GM12878 (cell line): ENCODE measurements around the gene CCDC88C.
"Not testable (repeated sequence)": the region's sequence is repeated elsewhere in the genome, so short reads cannot be mapped to it uniquely, and the experiment has no call there.

Source experiments
- BHLHE40 ChIP-seq, 2 experiments: fragments of 450-650 bp in 1 of 2; IDR thresholded peaks; 2 replicates each; pipeline ENCODE4 v1.6.1; 2011 to 2017; ENCODE audit warnings: low read depth in 2 of 2, borderline replicate concordance in 1 of 2, improper control_type of control experiment in 1 of 2, low read length in 1 of 2, mild to moderate bottlenecking in 1 of 2
- CEBPB ChIP-seq, 2 experiments: fragments of 150-350 bp in 1 of 2; IDR thresholded peaks; 2 replicates each; pipeline ENCODE4 v1.6.1; 2012 to 2014; ENCODE audit warnings: low read depth in 2 of 2, low read length in 2 of 2, borderline replicate concordance in 1 of 2, inconsistent platforms in 1 of 2
- NFYA ChIP-seq: IDR thresholded peaks from 2 replicates; pipeline ENCODE4 v1.6.1; 2011; ENCODE audit warnings: low read depth, mild to moderate bottlenecking, low read length, improper control_type of control experiment, borderline replicate concordance
- NRF1 ChIP-seq: conservative IDR thresholded peaks from 2 replicates; pipeline ENCODE4 v1.6.1; 2011; ENCODE audit warnings: mild to moderate bottlenecking, low read depth, low read length, improper control_type of control experiment
- RAD51 ChIP-seq: fragments of 450-650 bp; IDR thresholded peaks from 2 replicates; pipeline ENCODE4 v1.6.1; 2016; ENCODE audit warnings: moderate library complexity, mild to moderate bottlenecking, inconsistent platforms
- SMARCA5 ChIP-seq: fragments of 450-650 bp; IDR thresholded peaks from 2 replicates; pipeline ENCODE4 v1.6.1; 2017; ENCODE audit warnings: mild to moderate bottlenecking
- TAF1 ChIP-seq: IDR thresholded peaks from 2 replicates; pipeline ENCODE4 v1.6.1; 2011; ENCODE audit warnings: mild to moderate bottlenecking, low read depth, low read length, borderline replicate concordance

GRCh38 chr14:91436266-91436665 is 18.6 kb upstream of the CCDC88C start:
- TF ChIP-seq NFYA; CEBPB (IDR thresholded peaks at IDR 0.05; ENCODE audit: borderline replicate concordance in 1 of 2, low read depth in 2 of 2, low read length in 2 of 2); BHLHE40 (IDR thresholded peaks at IDR 0.05; ENCODE audit: borderline replicate concordance in 1 of 2, low read depth in 2 of 2, low read length in 1 of 2); RAD51; NRF1; TAF1; SMARCA5: not testable (repeated sequence)
